Measurements from ENCODE around the gene NELFCD. TPM values are rescaled to one million over a fixed set of nuclear protein-coding genes. Genes with fewer than 3 reads are reported as not detected.

The NELFCD gene
- total and polyA plus RNA-seq, 7 donors: 24.1 to 43.6 (median 35.4) TPM

DNA sequence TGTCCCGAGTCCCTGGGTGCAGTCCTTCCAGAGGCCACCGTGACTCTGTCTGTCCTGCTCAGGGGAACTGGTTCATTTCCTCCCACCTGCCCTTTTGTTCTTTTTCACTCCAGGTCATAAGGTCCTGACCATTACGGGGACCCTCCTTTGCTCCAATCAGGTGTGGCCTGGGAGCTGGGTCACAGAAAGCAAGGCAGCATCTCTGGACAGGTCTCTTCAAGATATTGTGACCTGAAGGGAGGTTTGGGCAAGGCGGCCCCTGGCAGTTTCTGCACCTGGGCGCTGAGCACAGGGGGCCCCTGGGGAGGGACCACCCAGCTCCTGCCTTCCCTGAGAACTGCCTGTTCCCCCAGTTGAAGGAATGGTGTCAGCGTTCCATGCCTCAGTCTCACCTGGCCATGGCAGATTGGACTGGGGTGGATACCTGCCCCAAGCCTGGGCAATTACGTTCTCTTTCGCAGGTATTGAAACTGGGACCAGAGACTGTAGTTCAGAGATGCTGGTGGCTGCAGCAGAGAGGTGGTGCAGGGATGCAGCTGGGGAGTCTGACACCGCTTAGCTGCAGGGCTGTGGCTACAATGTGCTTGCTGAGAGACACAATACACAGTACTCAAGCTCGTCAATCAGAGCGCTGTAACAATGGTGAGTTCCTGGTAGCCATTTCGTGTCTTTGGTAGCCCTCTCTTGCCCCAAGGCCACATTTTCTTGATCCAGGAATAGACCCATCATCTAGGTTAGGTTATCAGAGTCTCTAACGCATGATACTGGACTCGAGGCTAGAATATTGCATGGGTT lies 15.6 kb upstream of the NELFCD start:
- H3K27me3 ChIP-seq (ENCODE audit: insufficient read depth in 3 of 3, low read length in 2 of 3): no peaks in the 10 kb centered on the region
- DNase-seq (no peak), ATAC-seq (no peak)
- H3K4me1 ChIP-seq: no peaks in the 10 kb centered on the region
- H3K4me3 ChIP-seq: no peak overlapping the region
- intact Hi-C loops (cut with DNase I): no loop called here
- 74 to 79% (median 75%) methylated on average over 13 to 14 of the region's 14 CpGs for WGBS, 3 donors
- peaks cover 11% of the 10 kb centered on the region for H3K9me3 ChIP-seq
- no peaks in the 10 kb centered on the region for H3K36me3 ChIP-seq (ENCODE audit: insufficient read depth in 1 of 2, low read depth in 1 of 2)
- no peak overlapping the region for H3K27ac ChIP-seq
- TF ChIP-seq, protein P1, sequence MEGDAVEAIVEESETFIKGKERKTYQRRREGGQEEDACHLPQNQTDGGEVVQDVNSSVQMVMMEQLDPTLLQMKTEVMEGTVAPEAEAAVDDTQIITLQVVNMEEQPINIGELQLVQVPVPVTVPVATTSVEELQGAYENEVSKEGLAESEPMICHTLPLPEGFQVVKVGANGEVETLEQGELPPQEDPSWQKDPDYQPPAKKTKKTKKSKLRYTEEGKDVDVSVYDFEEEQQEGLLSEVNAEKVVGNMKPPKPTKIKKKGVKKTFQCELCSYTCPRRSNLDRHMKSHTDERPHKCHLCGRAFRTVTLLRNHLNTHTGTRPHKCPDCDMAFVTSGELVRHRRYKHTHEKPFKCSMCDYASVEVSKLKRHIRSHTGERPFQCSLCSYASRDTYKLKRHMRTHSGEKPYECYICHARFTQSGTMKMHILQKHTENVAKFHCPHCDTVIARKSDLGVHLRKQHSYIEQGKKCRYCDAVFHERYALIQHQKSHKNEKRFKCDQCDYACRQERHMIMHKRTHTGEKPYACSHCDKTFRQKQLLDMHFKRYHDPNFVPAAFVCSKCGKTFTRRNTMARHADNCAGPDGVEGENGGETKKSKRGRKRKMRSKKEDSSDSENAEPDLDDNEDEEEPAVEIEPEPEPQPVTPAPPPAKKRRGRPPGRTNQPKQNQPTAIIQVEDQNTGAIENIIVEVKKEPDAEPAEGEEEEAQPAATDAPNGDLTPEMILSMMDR (IDR thresholded peaks at IDR 0.05): no peak

GRCh38 chr20:58967652-58968429 lies 13.2 kb upstream of the NELFCD start:
- no peaks in the 10 kb centered on the region for H3K36me3 ChIP-seq (ENCODE audit: insufficient read depth in 1 of 2, low read depth in 1 of 2)
- intact Hi-C loops (cut with DNase I): no loop called here
- 77 to 80% (median 79%) methylated on average over 10 of the region's 10 CpGs for WGBS, 3 donors

GRCh38 chr20:58969439-58969838 lies 11.6 kb upstream of the NELFCD start:
- Histone ChIP-seq H3K9me3 (peaks cover 11% of the 10 kb centered on the region), H3K27ac (no peak overlapping the region), H3K4me3 (no peak overlapping the region), H3K4me1 (no peaks in the 10 kb centered on the region), H3K27me3 (ENCODE audit: insufficient read depth in 3 of 3, low read length in 2 of 3) (no peaks in the 10 kb centered on the region), H3K36me3 (ENCODE audit: insufficient read depth in 1 of 2, low read depth in 1 of 2) (no peaks in the 10 kb centered on the region)
- intact Hi-C loops (cut with DNase I): no loop called here
- TF ChIP-seq, protein P1 (IDR thresholded peaks at IDR 0.05): no peak
- DNase-seq (no peak), ATAC-seq (no peak)
- WGBS, 3 donors: 67 to 71% (median 67%) methylated on average over 2 of the region's 2 CpGs

More at GRCh38 chr20:58967652-58968429, 13.2 kb upstream of the NELFCD start:
- no peak overlapping the region for H3K27ac ChIP-seq
- no peak overlapping the region for H3K4me3 ChIP-seq
- H3K27me3 ChIP-seq (ENCODE audit: insufficient read depth in 3 of 3, low read length in 2 of 3): no peaks in the 10 kb centered on the region
- H3K9me3 ChIP-seq: peaks cover 11% of the 10 kb centered on the region
- TF ChIP-seq, protein P1 (IDR thresholded peaks at IDR 0.05): no peak
- no peaks in the 10 kb centered on the region for H3K4me1 ChIP-seq
- DNase-seq (no peak), ATAC-seq (no peak)

- ATAC-seq (no peak), DNase-seq (no peak)
- intact Hi-C loops (cut with DNase I): no loop called here
- Histone ChIP-seq H3K27ac (no peak overlapping the region), H3K9me3 (peaks cover 11% of the 10 kb centered on the region), H3K4me3 (no peak overlapping the region), H3K27me3 (ENCODE audit: insufficient read depth in 3 of 3, low read length in 2 of 3) (no peaks in the 10 kb centered on the region), H3K36me3 (ENCODE audit: insufficient read depth in 1 of 2, low read depth in 1 of 2) (no peaks in the 10 kb centered on the region), H3K4me1 (no peaks in the 10 kb centered on the region)
- TF ChIP-seq, protein P1 (IDR thresholded peaks at IDR 0.05): no peak
- WGBS, 3 donors: 71 to 78% (median 72%) methylated on average over 1 of the region's 1 CpG
Observed at GRCh38 chr20:58970146-58970545, 10.9 kb upstream of the NELFCD start.
